HepG2 (cell line): ENCODE measurements around the gene PARN. TPM values are rescaled to one million over a fixed set of nuclear protein-coding genes. Genes with fewer than 3 reads are reported as not detected.

Source experiments
- ATAC-seq: fragments of 200-7000 bp; cut with Tn5 transposase; 3 replicates; pipeline ENCODE4 v1.9.1; 2020; ENCODE audit warnings: mild to moderate bottlenecking, moderate library complexity
- BruUV-seq: library from RNA; stranded (reverse); fragments of 400-500 nt; replicated peaks from 2 replicates; lab custom pipeline; 2021; lab: Mats Ljungman, UMichigan
- CTCF ChIA-PET: fragments of 300-600 bp; formaldehyde crosslinking; extraction: SDS; loops from one replicate; lab custom pipeline; 2021; ENCODE audit warnings: low total read pairs, inconsistent platforms, low intra/inter-chr PET ratio; lab: Yijun Ruan, JAX
- POLR2A ChIA-PET: fragments of 350-600 bp; sonication (Branson Sonifier 250); formaldehyde crosslinking; loops from one replicate; lab custom pipeline; 2020; ENCODE audit warnings: antibody characterized with exemption, inconsistent platforms; lab: Yijun Ruan, JAX
- DNase-seq: peaks from one replicate; pipeline ENCODE4 v3.0.0-alpha.2; 2015; ENCODE audit warnings: low spot score
- FAIRE-seq: peaks from 3 replicates; lab custom pipeline; 2011; peaks lifted over from hg19 to GRCh38; lab: Jason Lieb, UNC
- H2AFZ ChIP-seq: one replicate; pipeline ENCODE4 v1.6.1; 2011; ENCODE audit warnings: low read length, inconsistent platforms
- H3K27ac ChIP-seq: fragments of 300-600 bp; 3 replicates; pipeline ENCODE4 v1.8.0; 2011; ENCODE audit warnings: mixed run types, mild to moderate bottlenecking, mixed read lengths, low read length, inconsistent platforms; ENCODE audit not compliant: insufficient read depth; ENCODE audit errors: extremely low read length
- H3K27me3 ChIP-seq, 2 experiments: fragments of 200-600 bp in 1 of 2; 2 replicates in 1 of 2; 3 replicates in 1 of 2; pipeline versions ENCODE4 v1.6.0 to v1.8.0; 2011; ENCODE audit warnings: low read length in 2 of 2, mild to moderate bottlenecking in 2 of 2, moderate library complexity in 2 of 2, inconsistent platforms in 1 of 2; ENCODE audit not compliant: insufficient read depth in 2 of 2, control insufficient read depth in 1 of 2
- H3K36me3 ChIP-seq, 2 experiments: fragments of 200-600 bp in 1 of 2; replicated peaks in 1 of 2; 2 replicates in 1 of 2; 3 replicates in 1 of 2; pipeline versions ENCODE4 v1.5.1 to v1.8.0; 2011; ENCODE audit warnings: low read length in 2 of 2, inconsistent platforms in 1 of 2; ENCODE audit not compliant: insufficient read depth in 2 of 2, control insufficient read depth in 1 of 2
- H3K4me1 ChIP-seq: 2 replicates; pipeline ENCODE4 v1.5.1; 2012; ENCODE audit warnings: low read length, inconsistent platforms; ENCODE audit not compliant: insufficient read depth
- H3K4me2 ChIP-seq: 2 replicates; pipeline ENCODE4 v1.6.0; 2011; ENCODE audit warnings: low read depth, low read length, inconsistent platforms
- H3K4me3 ChIP-seq, 3 experiments: fragments of 200-600 bp in 1 of 3; sonication (generic), shearing (Covaris generic) in 1 of 3; replicated peaks in 1 of 3; 2 replicates each; pipeline ENCODE4 v1.5.1; 2011 to 2016; ENCODE audit warnings: low read length in 3 of 3, inconsistent platforms in 2 of 3, low read depth in 2 of 3, mild to moderate bottlenecking in 2 of 3, control low read depth in 1 of 3, mixed read lengths in 1 of 3; ENCODE audit not compliant: insufficient read depth in 1 of 3
- H3K79me2 ChIP-seq: one replicate; pipeline ENCODE4 v1.6.1; 2011; ENCODE audit warnings: low read length, inconsistent platforms; ENCODE audit not compliant: insufficient read depth
- H3K9ac ChIP-seq: 2 replicates; pipeline ENCODE4 v1.6.0; 2011; ENCODE audit warnings: mild to moderate bottlenecking, low read depth, low read length, inconsistent platforms; ENCODE audit not compliant: insufficient read depth
- H3K9me3 ChIP-seq: 2 replicates; pipeline ENCODE4 v1.5.1; 2012; ENCODE audit warnings: mild to moderate bottlenecking, low read length
- H4K20me1 ChIP-seq: 2 replicates; pipeline ENCODE4 v1.6.0; 2011; ENCODE audit warnings: inconsistent platforms, mild to moderate bottlenecking, low read length, moderate library complexity; ENCODE audit not compliant: insufficient read depth
- ARID3A ChIP-seq: IDR thresholded peaks from 2 replicates; pipeline ENCODE4 v1.6.1; 2012; ENCODE audit warnings: low read depth, low read length, improper control_type of control experiment
- BRF2 ChIP-seq: sonication (generic); formaldehyde crosslinking; IDR thresholded peaks from 2 replicates; pipeline ENCODE4 v1.8.1; 2022; ENCODE audit warnings: mild to moderate bottlenecking, missing genetic modification reagents
- CCAR2 ChIP-seq: fragments of 200-400 bp; formaldehyde crosslinking; optimal IDR thresholded peaks from 2 replicates; pipeline ENCODE3; 2018; ENCODE audit warnings: low read depth, mild to moderate bottlenecking, low read length, moderate library complexity
- CREB1 ChIP-seq, 2 experiments: fragments of 450-650 bp in 1 of 2; IDR thresholded peaks; 2 replicates each; pipeline ENCODE4 v1.6.1; 2016 to 2017; ENCODE audit warnings: control low read depth in 1 of 2, mild to moderate bottlenecking in 1 of 2, missing compliant biosample characterization in 1 of 2, missing genetic modification characterization in 1 of 2
- EP300 ChIP-seq, 3 experiments: sonication (generic) in 1 of 3; formaldehyde crosslinking in 1 of 3; IDR thresholded peaks; 2 replicates each; pipeline versions ENCODE4 v1.5.1 to v1.6.1; 2011 to 2020; ENCODE audit warnings: low read depth in 2 of 3, low read length in 2 of 3, borderline replicate concordance in 1 of 3, improper control_type of control experiment in 1 of 3, mild to moderate bottlenecking in 1 of 3, missing genetic modification reagents in 1 of 3, moderate library complexity in 1 of 3
- FOXA1 ChIP-seq, 2 experiments: fragments of 450-650 bp in 1 of 2; sonication (generic) in 1 of 2; formaldehyde crosslinking in 1 of 2; IDR thresholded peaks; 2 replicates each; pipeline versions ENCODE4 v1.4.0 to v1.6.1; 2016 to 2020; ENCODE audit warnings: missing genetic modification reagents in 1 of 2
- GATAD2A ChIP-seq: IDR thresholded peaks from 2 replicates; pipeline ENCODE4 v1.6.1; 2016
- HMG20A ChIP-seq: IDR thresholded peaks from 2 replicates; pipeline ENCODE4 v1.6.1; 2016; ENCODE audit warnings: borderline replicate concordance
- HOXA5 ChIP-seq: sonication (generic); formaldehyde crosslinking; IDR thresholded peaks from 2 replicates; pipeline ENCODE4 v1.4.0; 2020; ENCODE audit warnings: missing genetic modification reagents
- IKZF1 ChIP-seq: fragments of 450-650 bp; IDR thresholded peaks from 2 replicates; pipeline ENCODE4 v1.7.1; 2016
- KLF13 ChIP-seq: sonication (generic); formaldehyde crosslinking; IDR thresholded peaks from 2 replicates; pipeline ENCODE4 v1.4.0; 2020; ENCODE audit warnings: mild to moderate bottlenecking, missing genetic modification reagents
- MAFK ChIP-seq, 2 experiments: IDR thresholded peaks in 1 of 2; conservative IDR thresholded peaks in 1 of 2; 2 replicates each; pipeline ENCODE4 v1.6.1; 2011; ENCODE audit warnings: improper control_type of control experiment in 2 of 2, low read length in 2 of 2
- MNT ChIP-seq: fragments of 450-650 bp; IDR thresholded peaks from 2 replicates; pipeline ENCODE4 v1.6.1; 2016
- PPARG ChIP-seq: conservative IDR thresholded peaks from 2 replicates; pipeline ENCODE4 v1.6.1; 2016; ENCODE audit warnings: missing biosample characterization, missing genetic modification reagents
- SAP130 ChIP-seq: IDR thresholded peaks from 2 replicates; pipeline ENCODE4 v1.6.1; 2016; ENCODE audit warnings: low read depth
- TOPORS ChIP-seq: sonication (generic); formaldehyde crosslinking; IDR thresholded peaks from 2 replicates; pipeline ENCODE4 v1.8.0; 2023; ENCODE audit warnings: mild to moderate bottlenecking, missing genetic modification reagents
- YY1 ChIP-seq: IDR thresholded peaks from 2 replicates; pipeline ENCODE4 v1.6.1; 2011; ENCODE audit warnings: low read length, low read depth, moderate library complexity, mild to moderate bottlenecking; ENCODE audit not compliant: insufficient read depth, insufficient replicate concordance
- ZNF12 ChIP-seq: sonication (generic); formaldehyde crosslinking; IDR thresholded peaks from 2 replicates; pipeline ENCODE4 v1.5.0; 2020; ENCODE audit warnings: missing genetic modification reagents
- ZNF317 ChIP-seq: sonication (generic); formaldehyde crosslinking; IDR thresholded peaks from 2 replicates; pipeline ENCODE4 v1.5.0; 2020; ENCODE audit warnings: mild to moderate bottlenecking, missing genetic modification reagents
- ZNF850 ChIP-seq: sonication (generic); formaldehyde crosslinking; conservative IDR thresholded peaks from 2 replicates; pipeline ENCODE4 v1.9.0; 2021; ENCODE audit warnings: mild to moderate bottlenecking, missing genetic modification reagents
- WGBS: methylation state at CpG from one replicate; pipeline ENCODE4 v1.1.6; 2017; ENCODE audit warnings: low lambda C conversion rate; 5-methylcytosine and 5-hydroxymethylcytosine counted together
- in situ Hi-C: cut with HindIII; loops from 2 replicates; pipeline ENCODE4 v1.10.0; 2017; ENCODE audit warnings: low pct_unique_long_range_greater_than_20kb; ENCODE audit not compliant: extremely low pct_ligation_motif_present
- intact Hi-C: fragments of 100-400 bp; cut with micrococcal nuclease; formaldehyde crosslinking; loops from one replicate; pipeline ENCODE4 v1.10.0; 2022; ENCODE audit not compliant: unreplicated experiment
- polyA plus RNA-seq, 8 experiments: library from polyadenylated mRNA; depleted of rRNA in 3 of 8; stranded (reverse) in 7 of 8; unstranded in 1 of 8; fragments of >200 nt; fragmentation: Illumina TruSeq in 4 of 8; extraction: Trizol in 4 of 8; gene quantifications; 2 replicates each; pipeline versions ENCODE4 v1.2.1 to v1.2.3, GENCODE V29; 2011 to 2016; ENCODE audit warnings: low read depth in 4 of 8, missing spikeins in 1 of 8, mixed read lengths in 1 of 8; ENCODE audit not compliant: insufficient read depth in 1 of 8
- total RNA-seq, 5 experiments: library from RNA; depleted of rRNA; stranded (reverse); fragments of >200 nt; fragmentation: Illumina TruSeq; extraction: Trizol; gene quantifications; 2 replicates each; pipeline ENCODE4 v1.2.3, GENCODE V29; 2016; ENCODE audit warnings: low read depth in 1 of 5

PARN gene
- total and polyA plus RNA-seq, 2 of the 13 experiments (the other 11 are each of a cell fraction or from before 2014, with no cell fraction given): 13.3 to 47.6 TPM

- TF ChIP-seq HMG20A (CRISPR knock-in tag) (peak; percentile 23; the same call in 1 of the 2 replicates), BRF2 (no peak), MAFK (conservative IDR thresholded peaks at IDR 0.05 in 1 of 2, IDR thresholded peaks at IDR 0.05 in 1 of 2; ENCODE audit: low read length in 2 of 2) (peak; percentile 74 to 75), IKZF1 (no peak)
Observed at GRCh38 chr16:14509055-14509454, 121.0 kb downstream of the PARN start (continued).

- Histone ChIP-seq H3K4me3 (no peak overlapping the region), H3K9me3 (no peaks in the 10 kb centered on the region), H3K36me3 (no peaks in the 10 kb centered on the region), H2AFZ (no peak overlapping the region), H3K79me2 (peaks cover under 1% of the 10 kb centered on the region), H3K9ac (no peak overlapping the region), H3K27ac (peak overlapping the region; percentile 1), H4K20me1 (no peaks in the 10 kb centered on the region), H3K4me1 (peaks cover 76% of the 10 kb centered on the region), H3K4me2 (no peak overlapping the region), H3K27me3 (no peaks in the 10 kb centered on the region)
- in situ Hi-C loops: no loop called here
- intact Hi-C loops: no loop called here
- no peak for ATAC-seq
- WGBS: 80% methylated on average over 2 of the region's 2 CpGs
- peak; percentile 65 for DNase-seq
- no TSS peak for BruUV-seq
- CTCF ChIA-PET: no interaction called here
- FAIRE-seq: no peak
- POLR2A ChIA-PET: no interaction called here
- 0 out of 2 replicates have a peak, but pooled peaks have one; percentile 8 for TF ChIP-seq ZNF317 (CRISPR knock-in tag)
- TF ChIP-seq YY1: no peak
- TF ChIP-seq GATAD2A (CRISPR knock-in tag): 0 out of 2 replicates have a peak, but pooled peaks have one; percentile 25
- no peak for TF ChIP-seq CCAR2
- TF ChIP-seq PPARG (CRISPR knock-in tag): no peak
- no peak for TF ChIP-seq ZNF850 (CRISPR knock-in tag)
- TF ChIP-seq CREB1 (IDR thresholded peaks at IDR 0.05): peak; percentile 38; the same call in 1 of the 2 replicates
- TF ChIP-seq CREB1 (CRISPR knock-in tag; IDR thresholded peaks at IDR 0.05): no peak
- no peak for TF ChIP-seq FOXA1 (IDR thresholded peaks at IDR 0.05)
- TF ChIP-seq FOXA1 (CRISPR knock-in tag; IDR thresholded peaks at IDR 0.05): 0 out of 2 replicates have a peak, but pooled peaks have one; percentile 20
- no peak for TF ChIP-seq ZNF12 (CRISPR knock-in tag)
- TF ChIP-seq EP300 (IDR thresholded peaks at IDR 0.05; ENCODE audit: low read depth in 2 of 2, low read length in 2 of 2): peak in 1 of 2 experiments; percentile 55; a peak in 1 of 4 replicates
- TF ChIP-seq EP300 (CRISPR knock-in tag; IDR thresholded peaks at IDR 0.05; ENCODE audit: borderline replicate concordance): no peak
- no peak for TF ChIP-seq TOPORS (CRISPR knock-in tag)
- no peak for TF ChIP-seq HOXA5 (CRISPR knock-in tag)
- 0 out of 2 replicates have a peak, but pooled peaks have one; percentile 8 for TF ChIP-seq MNT
- TF ChIP-seq HMG20A (CRISPR knock-in tag): peak; percentile 33; the same call in 1 of the 2 replicates
- TF ChIP-seq ARID3A: peak; percentile 21; the same call in 1 of the 2 replicates
- TF ChIP-seq SAP130 (CRISPR knock-in tag): peak; percentile 47; the same call in 1 of the 2 replicates
- no peak for TF ChIP-seq KLF13 (CRISPR knock-in tag)
Observed at GRCh38 chr16:14505846-14506245, 124.2 kb downstream of the PARN start.
